Measurements from ENCODE around the gene ARHGAP26. TPM values are rescaled to one million over a fixed set of nuclear protein-coding genes. Genes with fewer than 3 reads are reported as not detected.

The ARHGAP26 gene
- polyA plus RNA-seq, 3 donors = 26.5 to 56.8 (median 28.7) TPM

- no peak overlapping the region for H3K4me3 ChIP-seq (replicated peaks in 1 of 3; ENCODE audit: low read depth in 2 of 3, low read length in 3 of 3)
- no peak overlapping the region for H3K4me2 ChIP-seq (replicated peaks; ENCODE audit: extremely low read depth, low read length, poor library complexity, severe bottlenecking)
- H3K4me1 Mint-ChIP-seq = peaks cover 70% of the 10 kb centered on the region
- 69% methylated on average over 2 of the region's 8 CpGs for WGBS (ENCODE audit: insufficient coverage)
- H3K9ac ChIP-seq (ENCODE audit: insufficient read depth, low read length, poor library complexity, severe bottlenecking) = no peak overlapping the region
- H3K9me3 Mint-ChIP-seq = peaks cover 0 to 1% (median 0%) of the 10 kb centered on the region in 7 donors
- no peak overlapping the region for H2AFZ ChIP-seq (ENCODE audit: insufficient read depth, low read depth, low read length, poor library complexity, severe bottlenecking)
- TF ChIP-seq CTCF (IDR thresholded peaks at IDR 0.05) = no peak
- no peaks in the 10 kb centered on the region for H3K27me3 ChIP-seq (ENCODE audit: control insufficient read depth in 2 of 2, insufficient read depth in 2 of 2, low read length in 2 of 2)
- no peak overlapping the region for H3K27ac ChIP-seq (ENCODE audit: low read depth in 1 of 2, low read length in 2 of 2)
- no peak for DNase-seq
- H3K36me3 ChIP-seq (replicated peaks in 1 of 2; ENCODE audit: control insufficient read depth in 1 of 2, insufficient read depth in 2 of 2, low read length in 2 of 2) = peaks cover 7 to 17% of the 10 kb centered on the region in 2 donors
- peaks cover 48% of the 10 kb centered on the region in 2 donors for H3K36me3 Mint-ChIP-seq
- intact Hi-C loops (cut with micrococcal nuclease) = no loop called here
- peak overlapping the region in 2 of 7 donors; percentile 12 to 67 for H3K27ac Mint-ChIP-seq
- peaks cover 31 to 56% of the 10 kb centered on the region in 2 donors for H3K4me1 ChIP-seq (ENCODE audit: control insufficient read depth in 1 of 2, insufficient read depth in 2 of 2, low read length in 2 of 2)
- H3K79me2 ChIP-seq (ENCODE audit: insufficient read depth, low read length) = peaks cover 100% of the 10 kb centered on the region
- no peak overlapping the region for H3K4me3 Mint-ChIP-seq
- H4K20me1 ChIP-seq (ENCODE audit: insufficient read depth, low read length) = peaks cover 98% of the 10 kb centered on the region
- no peaks in the 10 kb centered on the region for H3K27me3 Mint-ChIP-seq (ENCODE audit: low read depth in 3 of 3)
- H3K9me3 ChIP-seq (replicated peaks in 1 of 2; ENCODE audit: control insufficient read depth in 1 of 2, insufficient read depth in 1 of 2, low read length in 2 of 2) = no peaks in the 10 kb centered on the region
Measured at GRCh38 chr5:142830241-142831008, 60.2 kb downstream of the ARHGAP26 start.

- 100% methylated on average over 2 of the region's 3 CpGs for WGBS (ENCODE audit: insufficient coverage)
- H4K20me1 ChIP-seq (ENCODE audit: insufficient read depth, low read length) = peaks cover 98% of the 10 kb centered on the region
- Mint-ChIP-seq H3K27ac (peak overlapping the region in 4 of 7 donors; percentile 0 to 67 (median 16)), H3K36me3 (peaks cover 48 to 51% of the 10 kb centered on the region in 2 donors), H3K27me3 (ENCODE audit: low read depth in 3 of 3) (no peaks in the 10 kb centered on the region), H3K4me3 (no peak overlapping the region), H3K4me1 (peaks cover 72% of the 10 kb centered on the region), H3K9me3 (peaks cover 0 to 1% (median 0%) of the 10 kb centered on the region in 7 donors)
- H3K79me2 ChIP-seq (ENCODE audit: insufficient read depth, low read length) = peaks cover 100% of the 10 kb centered on the region
- no peak overlapping the region for H3K27ac ChIP-seq (ENCODE audit: low read depth in 1 of 2, low read length in 2 of 2)
- H3K4me3 ChIP-seq (replicated peaks in 1 of 3; ENCODE audit: low read depth in 2 of 3, low read length in 3 of 3) = no peak overlapping the region
- H3K9me3 ChIP-seq (replicated peaks in 1 of 2; ENCODE audit: control insufficient read depth in 1 of 2, insufficient read depth in 1 of 2, low read length in 2 of 2) = no peaks in the 10 kb centered on the region
- no peak overlapping the region for H2AFZ ChIP-seq (ENCODE audit: insufficient read depth, low read depth, low read length, poor library complexity, severe bottlenecking)
- no peak for DNase-seq
- H3K4me1 ChIP-seq (ENCODE audit: control insufficient read depth in 1 of 2, insufficient read depth in 2 of 2, low read length in 2 of 2) = peaks cover 34 to 56% of the 10 kb centered on the region in 2 donors
- no peak for TF ChIP-seq CTCF (IDR thresholded peaks at IDR 0.05)
- no peaks in the 10 kb centered on the region for H3K27me3 ChIP-seq (ENCODE audit: control insufficient read depth in 2 of 2, insufficient read depth in 2 of 2, low read length in 2 of 2)
- intact Hi-C loops (cut with micrococcal nuclease) = no loop called here
- H3K36me3 ChIP-seq (replicated peaks in 1 of 2; ENCODE audit: control insufficient read depth in 1 of 2, insufficient read depth in 2 of 2, low read length in 2 of 2) = peaks cover 7 to 17% of the 10 kb centered on the region in 2 donors
- no peak overlapping the region for H3K4me2 ChIP-seq (replicated peaks; ENCODE audit: extremely low read depth, low read length, poor library complexity, severe bottlenecking)
- no peak overlapping the region for H3K9ac ChIP-seq (ENCODE audit: insufficient read depth, low read length, poor library complexity, severe bottlenecking)
Measured at GRCh38 chr5:142831009-142831383, 60.8 kb downstream of the ARHGAP26 start.
